Islet of Langerhans (tissue), 1 donor: Measurements from ENCODE around the gene ADAM15.

Experiments used
- FAIRE-seq: peaks from one replicate; lab custom pipeline; 2011; peaks lifted over from hg19 to GRCh38; lab: Jason Lieb, UNC

ADAM15 gene

DNA sequence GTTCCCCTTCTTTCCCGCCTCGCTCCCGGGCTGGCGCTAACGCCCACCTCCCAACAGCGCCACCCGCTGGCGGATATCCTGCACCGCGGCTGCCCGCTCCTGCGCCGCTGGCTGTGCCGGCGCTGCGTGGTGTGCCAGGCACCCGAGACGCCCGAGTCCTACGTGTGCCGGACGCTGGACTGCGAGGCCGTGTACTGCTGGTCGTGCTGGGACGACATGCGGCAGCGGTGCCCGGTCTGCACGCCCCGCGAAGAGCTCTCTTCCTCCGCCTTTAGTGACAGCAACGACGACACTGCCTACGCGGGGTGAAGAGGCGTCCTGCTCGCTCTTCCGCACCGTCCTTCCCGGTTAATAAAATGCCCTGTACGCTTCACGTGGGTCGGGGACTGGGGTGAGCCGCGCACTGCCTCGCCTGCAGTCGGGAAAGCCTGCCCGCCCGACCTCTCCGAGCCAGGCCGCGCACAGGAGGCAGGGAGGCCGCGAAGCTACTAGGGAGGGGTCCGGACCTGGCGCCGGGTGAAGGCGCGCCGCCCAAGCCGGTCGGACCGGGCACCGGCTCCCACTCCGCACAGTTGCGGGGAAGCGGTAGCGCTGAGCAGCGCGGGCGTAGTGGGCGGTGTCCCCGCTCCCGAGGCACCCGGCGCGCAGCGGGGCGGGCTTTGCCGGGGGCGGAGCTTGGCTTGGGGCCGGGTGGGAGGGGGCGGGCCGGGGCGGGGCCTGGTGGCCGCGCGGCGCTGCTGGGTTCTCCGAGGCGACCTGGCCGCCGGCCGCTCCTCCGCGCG is at the start of gene ADAM15:
ADAM15 (plus strand) TSS at position 757 of the 782 bp plus-strand sequence. CDS start 71 bp downstream, outside the sequence.
- FAIRE-seq = no peak

DNA sequence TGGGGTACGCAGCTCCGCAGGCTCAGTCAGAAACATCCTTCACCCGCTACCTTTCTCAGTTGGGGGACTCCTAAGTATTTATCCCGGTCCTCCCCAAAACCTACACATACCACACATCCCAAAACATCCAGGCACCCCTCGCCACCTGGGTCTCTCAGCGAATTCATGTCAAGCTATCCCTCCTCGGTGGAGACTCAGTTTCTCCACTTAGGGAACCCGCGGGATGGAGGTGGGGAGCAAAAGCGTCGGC is 49.8 kb upstream of the ADAM15 start:
- FAIRE-seq = no peak

- no peak for FAIRE-seq
Observed at GRCh38 chr1:155001675-155002463, 49.2 kb upstream of the ADAM15 start.

DNA sequence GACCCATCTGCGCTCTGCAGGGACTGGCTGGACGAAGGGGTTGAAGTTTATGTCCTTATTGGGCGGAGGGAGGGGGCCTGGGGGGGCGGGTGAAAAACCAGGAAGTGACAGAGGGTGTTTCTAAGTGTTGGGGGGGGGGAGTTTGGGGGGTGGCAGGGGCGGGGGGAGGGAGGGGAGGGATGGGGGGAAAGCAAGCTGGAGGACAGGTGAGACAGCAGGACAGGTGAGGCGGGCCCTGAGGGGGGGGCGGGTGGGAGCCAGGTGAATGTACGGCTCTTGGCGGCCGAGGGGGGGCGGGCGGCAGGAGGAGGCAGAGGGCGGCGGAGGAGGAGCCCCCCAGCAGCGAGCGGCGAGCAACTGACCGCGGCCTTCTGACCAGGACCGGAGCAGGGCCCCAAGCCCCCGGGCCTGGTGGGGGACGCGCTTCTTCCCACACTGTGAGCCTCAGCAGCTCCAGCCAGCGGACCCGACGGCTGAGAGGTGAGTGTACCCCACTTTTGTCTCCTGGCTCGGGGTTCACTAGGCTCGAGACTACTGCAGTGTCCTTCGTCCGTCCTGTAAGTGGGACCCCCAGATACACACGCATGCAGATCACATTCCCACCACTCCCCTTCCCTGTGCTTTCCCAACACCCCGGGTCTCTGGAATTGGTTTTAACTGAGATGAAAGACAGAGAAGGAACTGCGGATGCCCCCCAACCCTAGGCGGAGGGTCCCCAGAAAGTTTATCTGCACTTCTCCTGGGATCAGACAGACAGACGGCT is 48.5 kb upstream of the ADAM15 start, which contains the start of gene ZBTB7B:
ZBTB7B (plus strand) TSS at position 339 of the 763 bp plus-strand sequence. CDS start 11,859 bp downstream, outside the sequence.
- no peak for FAIRE-seq

DNA sequence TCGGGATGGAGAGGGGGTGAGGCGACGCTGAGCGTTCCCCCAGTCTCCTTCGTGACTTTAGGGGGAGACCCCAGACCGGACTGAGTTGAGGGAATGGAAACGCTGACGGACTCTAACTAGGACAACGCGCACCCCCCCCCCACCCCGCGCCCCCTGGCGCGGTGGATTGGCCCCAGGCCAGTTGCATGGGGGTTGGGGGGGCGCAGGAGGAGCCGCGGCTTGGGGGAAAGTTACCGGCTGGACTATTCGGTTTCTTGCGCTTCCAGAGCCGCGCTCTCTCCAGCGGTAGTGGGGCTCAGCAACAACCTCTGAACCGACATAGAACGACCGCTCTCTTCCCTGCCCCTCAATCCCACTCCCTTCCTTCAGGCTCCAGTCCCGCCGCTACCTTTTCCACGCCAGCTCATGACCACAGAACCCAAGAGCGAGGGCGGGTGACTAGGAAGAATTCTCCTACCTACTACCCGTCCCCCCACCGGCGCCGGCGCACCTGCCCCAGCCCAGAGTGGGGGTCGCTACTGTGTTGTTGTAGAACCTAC is 47.8 kb upstream of the ADAM15 start:
- no peak for FAIRE-seq

GRCh38 chr1:155003766-155004351 is 47.3 kb upstream of the ADAM15 start:
- FAIRE-seq = no peak

DNA sequence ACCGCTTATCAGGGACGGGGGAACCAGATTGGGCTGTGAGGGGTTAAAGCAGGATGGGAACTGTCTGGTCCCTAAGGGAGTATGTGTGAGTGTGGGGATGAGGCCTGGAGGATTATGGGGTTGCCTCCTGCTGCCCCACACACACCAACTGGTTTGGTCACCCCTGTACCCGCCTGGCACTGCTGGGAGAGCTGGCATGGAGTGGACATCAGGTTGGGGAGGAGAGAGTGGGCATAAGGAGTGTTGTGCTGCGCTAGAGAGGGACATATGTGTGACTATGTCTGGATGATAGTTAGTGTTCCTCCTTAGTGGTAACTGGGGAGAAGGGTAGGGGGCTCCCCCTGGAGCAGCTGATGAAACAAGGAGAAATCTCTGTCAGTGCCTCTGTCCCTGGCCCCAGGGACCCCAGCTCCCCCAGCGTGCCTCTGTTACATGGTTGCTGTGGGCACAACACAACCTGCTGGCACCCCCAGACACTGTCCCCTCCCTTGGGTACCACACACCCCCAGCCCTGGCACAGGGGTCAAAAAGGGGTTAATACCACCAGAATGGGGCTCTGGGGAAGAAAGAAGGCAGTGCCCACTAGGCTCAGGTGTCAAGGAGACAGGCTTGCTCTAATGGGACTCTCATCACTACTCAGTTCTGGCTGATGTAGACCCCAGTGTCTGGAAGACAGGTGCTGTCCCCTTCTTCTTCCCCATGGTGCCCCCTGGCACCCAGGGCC is 46.6 kb upstream of the ADAM15 start:
- FAIRE-seq = no peak

- no peak for FAIRE-seq
Observed at GRCh38 chr1:155005076-155006011, 45.8 kb upstream of the ADAM15 start.

DNA sequence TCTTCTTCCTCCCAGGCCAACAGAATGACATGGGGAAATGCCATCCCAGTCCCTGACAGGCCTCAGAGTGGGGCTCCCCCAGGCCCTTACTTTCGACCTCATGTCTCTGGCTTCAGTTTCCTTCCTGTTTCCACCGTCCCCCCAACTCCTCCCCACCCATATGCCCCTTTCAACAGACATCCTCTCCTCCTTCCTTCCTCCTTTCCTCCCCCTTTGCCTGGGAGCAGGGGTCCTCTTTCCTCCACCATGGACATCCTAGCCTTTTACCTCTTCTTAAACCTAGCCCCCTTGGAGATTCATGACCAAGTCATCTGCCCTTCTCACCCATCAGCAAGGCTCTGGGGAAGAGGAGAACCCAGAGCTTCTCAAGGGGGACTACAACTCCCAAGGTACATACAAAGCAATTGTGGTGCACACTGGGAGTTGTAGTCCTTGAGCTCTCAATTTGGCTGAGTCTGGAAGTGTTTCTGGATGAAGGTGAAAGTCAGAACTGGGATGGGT is 44.5 kb upstream of the ADAM15 start:
- no peak for FAIRE-seq

GRCh38 chr1:155007251-155007828 is 43.8 kb upstream of the ADAM15 start:
- FAIRE-seq = no peak

DNA sequence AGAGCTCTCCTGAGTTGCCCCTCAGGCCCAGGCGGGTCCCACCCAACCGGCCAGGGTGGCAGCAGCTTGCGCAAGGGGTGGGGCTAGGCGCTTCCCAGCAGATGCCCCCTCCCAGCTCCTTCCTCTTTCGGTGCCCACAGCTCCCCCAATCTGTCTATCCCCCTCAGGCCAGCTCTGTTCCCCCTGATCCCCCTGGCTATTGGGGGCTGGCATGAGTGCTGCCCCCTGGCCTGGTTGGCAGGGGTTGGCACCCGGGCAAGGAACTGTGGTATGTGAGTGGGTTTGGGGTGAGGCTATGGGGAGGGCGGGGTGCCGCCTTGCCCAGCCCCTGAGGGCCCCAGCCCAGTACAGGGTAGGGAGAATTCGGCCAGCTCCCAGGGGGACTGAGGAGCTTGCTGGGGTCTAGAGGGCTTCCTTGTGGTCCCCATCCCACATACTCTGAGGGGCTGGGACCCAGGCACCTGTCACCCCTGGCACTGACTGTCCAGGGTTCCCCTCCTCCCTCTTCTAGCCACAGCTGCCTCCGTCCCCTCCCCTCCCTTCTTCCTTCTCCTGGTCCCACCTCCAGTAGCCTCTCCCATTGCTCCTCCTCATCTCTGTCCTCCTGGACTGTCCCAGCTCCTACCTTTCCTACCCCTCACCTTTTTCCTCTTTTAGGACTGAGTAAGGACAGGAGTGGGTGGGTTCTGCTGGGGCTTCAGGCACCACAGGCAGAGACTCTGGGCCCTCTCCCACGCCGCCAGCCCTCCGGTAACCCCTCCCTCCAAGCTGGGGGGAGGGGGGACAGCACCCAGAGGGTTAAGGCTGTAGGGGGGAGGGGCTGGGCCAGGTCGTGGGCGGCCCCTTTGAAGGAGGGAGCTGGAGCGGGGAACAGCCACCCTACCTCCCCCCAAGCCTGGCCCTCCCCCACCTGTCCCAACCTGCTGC is 42.8 kb upstream of the ADAM15 start:
- no peak for FAIRE-seq

DNA sequence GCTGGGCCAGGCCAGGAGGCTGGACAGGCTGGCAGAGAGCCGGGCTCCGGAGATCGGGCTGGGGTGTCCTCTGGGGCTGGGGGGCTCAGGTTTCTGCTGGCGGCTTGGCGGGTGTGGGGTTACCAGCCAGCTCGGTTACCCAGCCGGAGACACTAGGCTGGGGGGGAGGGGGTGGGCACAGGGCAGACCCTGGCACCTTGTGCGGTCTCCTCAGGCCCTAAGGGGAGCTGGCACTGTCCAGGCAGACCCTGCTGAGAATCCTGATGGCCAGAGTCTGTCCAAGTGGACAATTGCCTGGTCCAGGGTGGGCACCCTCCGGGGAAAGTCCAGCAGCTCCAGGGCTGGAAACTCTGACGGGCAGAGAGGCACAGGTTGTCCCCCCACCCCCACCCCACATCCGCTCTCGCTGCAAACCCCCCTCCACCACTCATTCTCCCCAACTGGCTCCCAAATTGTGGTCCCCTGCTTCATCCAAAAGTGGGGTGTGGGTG is 41.9 kb upstream of the ADAM15 start:
- no peak for FAIRE-seq

DNA sequence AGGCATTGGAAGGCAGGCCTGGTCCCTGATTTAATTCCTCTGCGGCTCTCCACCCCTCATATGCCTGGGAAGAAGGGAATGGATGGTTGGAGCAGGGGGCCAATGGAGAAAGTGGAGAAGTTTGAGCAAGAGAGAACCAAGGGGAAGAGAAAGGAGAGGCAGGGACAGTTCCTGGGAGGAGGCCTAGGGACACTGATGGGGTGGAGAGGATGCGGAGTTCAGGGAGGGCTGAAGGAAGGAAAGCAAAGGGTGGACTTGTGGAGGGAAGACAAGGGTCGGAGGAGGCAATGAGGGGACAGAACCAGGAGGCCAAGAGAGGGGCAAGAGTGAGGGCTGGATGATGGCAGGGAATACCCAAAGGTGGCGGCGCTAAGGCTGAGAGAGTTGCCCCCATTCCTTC is 41.4 kb upstream of the ADAM15 start:
- FAIRE-seq = no peak

DNA sequence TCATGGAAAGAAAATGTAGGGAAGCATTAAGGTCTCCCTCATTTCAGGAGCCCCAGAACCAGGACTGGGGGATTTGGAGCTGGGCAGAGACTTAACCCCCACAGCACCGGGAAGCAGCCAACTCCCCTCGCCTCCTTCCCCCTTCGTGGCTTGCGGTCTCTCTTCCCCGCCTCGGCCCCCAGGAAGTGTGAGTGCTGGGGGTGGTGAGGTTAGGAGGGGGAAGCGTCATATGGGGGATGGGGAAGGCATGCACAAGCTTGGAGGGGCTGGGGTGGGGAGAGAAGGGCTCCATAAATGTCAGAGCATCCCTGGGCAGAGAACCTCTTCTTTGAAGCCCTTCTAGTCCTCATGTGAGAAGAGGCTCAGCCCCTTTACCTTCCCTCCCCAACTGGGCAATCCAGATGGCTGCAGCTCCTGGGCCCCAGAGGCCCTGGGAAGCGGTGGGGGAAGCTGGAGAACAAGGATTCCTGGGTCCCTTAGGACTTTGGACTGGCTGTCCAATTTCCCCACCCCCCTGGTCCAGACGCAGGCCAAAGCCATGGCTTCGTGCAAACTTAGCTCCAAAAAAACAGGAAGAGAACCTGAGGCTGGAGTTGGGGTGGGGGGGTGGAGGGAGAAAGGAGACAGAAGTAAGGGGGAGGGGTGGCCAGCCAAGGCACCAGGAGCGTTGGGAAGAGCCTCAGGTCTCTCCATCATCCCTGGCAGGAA is 40.8 kb upstream of the ADAM15 start:
- FAIRE-seq = no peak

DNA sequence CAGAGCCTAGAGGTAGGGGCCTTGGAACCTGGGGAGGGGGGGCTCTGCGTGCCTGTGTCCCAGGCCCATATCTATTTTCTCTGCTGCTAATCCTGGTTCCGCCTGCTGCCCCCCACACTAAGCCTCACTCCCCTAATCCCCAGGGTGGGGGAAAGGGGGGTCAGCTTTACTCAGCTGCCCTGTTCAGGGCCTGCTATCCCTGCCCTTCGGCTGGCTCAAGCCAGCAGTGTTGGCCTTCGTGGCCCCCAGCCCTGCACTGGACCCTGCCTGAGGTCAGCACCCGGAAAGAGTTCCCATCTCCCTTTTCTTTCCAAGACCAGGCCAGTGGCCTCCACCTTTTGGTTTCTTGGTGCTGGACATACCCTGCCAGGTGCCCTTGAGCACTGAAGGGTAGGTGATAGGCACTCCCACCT is 40.1 kb upstream of the ADAM15 start:
- FAIRE-seq = no peak

DNA sequence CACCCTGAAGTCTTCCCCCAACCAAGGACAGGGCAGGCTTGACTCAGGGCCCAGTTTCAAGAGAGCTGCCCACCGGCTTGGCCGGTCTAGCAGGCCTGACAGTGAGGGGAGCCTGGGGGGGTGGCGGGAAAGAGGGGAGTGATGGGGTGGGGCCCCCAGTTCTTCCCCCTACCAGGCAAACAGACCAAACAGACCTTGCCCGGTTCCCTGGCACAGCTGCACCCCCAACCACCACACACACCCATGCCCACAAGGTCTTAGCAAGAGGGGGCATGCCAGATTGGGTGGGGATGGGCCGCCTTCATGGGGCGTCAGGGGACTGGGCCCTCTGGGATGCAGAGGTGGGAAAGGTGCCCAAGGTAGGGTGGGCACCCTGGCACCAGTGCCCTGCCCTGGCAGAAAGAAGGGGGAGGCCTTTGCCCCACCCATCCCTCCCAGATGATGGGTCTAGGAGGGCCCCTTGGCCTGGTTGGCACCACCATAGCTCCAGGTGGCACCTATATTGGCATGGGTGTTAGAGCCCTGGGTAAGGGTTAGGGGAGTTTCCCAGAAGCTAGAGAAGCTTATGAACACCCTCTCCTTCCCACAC is 39.6 kb upstream of the ADAM15 start:
- FAIRE-seq = no peak

- no peak for FAIRE-seq
Observed at GRCh38 chr1:155012026-155012546, 39.0 kb upstream of the ADAM15 start.
